Mucosa of stomach (tissue), 1 donor: ENCODE measurements around the gene PSMD5.

Experiments used
- H3K27me3 ChIP-seq: one replicate; pipeline ENCODE4 v1.7.0; 2013; ENCODE audit warnings: mild to moderate bottlenecking, low read length; ENCODE audit not compliant: control insufficient read depth, insufficient read depth
- H3K36me3 ChIP-seq: one replicate; pipeline ENCODE4 v1.7.0; 2013; ENCODE audit warnings: low read length; ENCODE audit not compliant: control insufficient read depth, insufficient read depth
- H3K4me1 ChIP-seq: one replicate; pipeline ENCODE4 v1.7.0; 2013; ENCODE audit warnings: mild to moderate bottlenecking, low read length; ENCODE audit not compliant: control insufficient read depth, insufficient read depth
- H3K4me3 ChIP-seq: one replicate; pipeline ENCODE4 v1.7.0; 2013; ENCODE audit warnings: low read length
- H3K9ac ChIP-seq: one replicate; pipeline ENCODE4 v1.7.0; 2013; ENCODE audit warnings: mild to moderate bottlenecking, low read length, moderate library complexity
- H3K9me3 ChIP-seq: one replicate; pipeline ENCODE4 v1.7.0; 2013; ENCODE audit warnings: mild to moderate bottlenecking, low read length, moderate library complexity; ENCODE audit not compliant: control insufficient read depth
- donor health status: Pancreatic carcinoma.

PSMD5 gene

GRCh38 chr9:120862452-120862851, 19.7 kb upstream of the PSMD5 start:
- Histone ChIP-seq H3K9ac (no peak overlapping the region), H3K4me1 (peaks cover 2% of the 10 kb centered on the region), H3K4me3 (no peak overlapping the region), H3K27me3 (no peaks in the 10 kb centered on the region), H3K9me3 (no peaks in the 10 kb centered on the region), H3K36me3 (no peaks in the 10 kb centered on the region)

GRCh38 chr9:120861935-120862334, 19.2 kb upstream of the PSMD5 start:
- Histone ChIP-seq H3K27me3 (no peaks in the 10 kb centered on the region), H3K9ac (no peak overlapping the region), H3K9me3 (no peaks in the 10 kb centered on the region), H3K4me1 (peaks cover 7% of the 10 kb centered on the region), H3K4me3 (no peak overlapping the region), H3K36me3 (no peaks in the 10 kb centered on the region)

GRCh38 chr9:120860083-120860482, 17.4 kb upstream of the PSMD5 start:
- Histone ChIP-seq H3K4me1 (peaks cover 10% of the 10 kb centered on the region), H3K36me3 (no peaks in the 10 kb centered on the region), H3K9ac (no peak overlapping the region), H3K9me3 (no peaks in the 10 kb centered on the region), H3K27me3 (no peaks in the 10 kb centered on the region), H3K4me3 (no peak overlapping the region)

- Histone ChIP-seq H3K36me3 (no peaks in the 10 kb centered on the region), H3K9ac (no peak overlapping the region), H3K27me3 (no peaks in the 10 kb centered on the region), H3K4me3 (no peak overlapping the region), H3K4me1 (peaks cover 10% of the 10 kb centered on the region), H3K9me3 (no peaks in the 10 kb centered on the region)
These were observed 16.6 kb upstream of the PSMD5 start for GRCh38 chr9:120859361-120859760.

- no peaks in the 10 kb centered on the region for H3K27me3 ChIP-seq
- H3K36me3 ChIP-seq, result no peaks in the 10 kb centered on the region
- no peaks in the 10 kb centered on the region for H3K9me3 ChIP-seq
- no peak overlapping the region for H3K9ac ChIP-seq
- peaks cover 10% of the 10 kb centered on the region for H3K4me1 ChIP-seq
- H3K4me3 ChIP-seq, result no peak overlapping the region
These were observed 15.2 kb upstream of the PSMD5 start for GRCh38 chr9:120857902-120858301.

GRCh38 chr9:120857481-120857880, 14.8 kb upstream of the PSMD5 start:
- H3K4me3 ChIP-seq, result no peak overlapping the region
- H3K27me3 ChIP-seq, result no peaks in the 10 kb centered on the region
- peaks cover 10% of the 10 kb centered on the region for H3K4me1 ChIP-seq
- H3K36me3 ChIP-seq, result no peaks in the 10 kb centered on the region
- no peaks in the 10 kb centered on the region for H3K9me3 ChIP-seq
- no peak overlapping the region for H3K9ac ChIP-seq

- no peaks in the 10 kb centered on the region for H3K27me3 ChIP-seq
- H3K36me3 ChIP-seq, result no peaks in the 10 kb centered on the region
- no peak overlapping the region for H3K9ac ChIP-seq
- H3K4me3 ChIP-seq, result no peak overlapping the region
- H3K4me1 ChIP-seq, result peaks cover 10% of the 10 kb centered on the region
- no peaks in the 10 kb centered on the region for H3K9me3 ChIP-seq
These were observed 14.0 kb upstream of the PSMD5 start for GRCh38 chr9:120856700-120857099.

- no peaks in the 10 kb centered on the region for H3K9me3 ChIP-seq
- H3K36me3 ChIP-seq, result no peaks in the 10 kb centered on the region
- no peak overlapping the region for H3K9ac ChIP-seq
- no peaks in the 10 kb centered on the region for H3K27me3 ChIP-seq
- peaks cover 10% of the 10 kb centered on the region for H3K4me1 ChIP-seq
- no peak overlapping the region for H3K4me3 ChIP-seq
These were observed 13.3 kb upstream of the PSMD5 start for GRCh38 chr9:120855827-120856670.

- no peak overlapping the region for H3K4me3 ChIP-seq
- no peak overlapping the region for H3K9ac ChIP-seq
- H3K36me3 ChIP-seq, result no peaks in the 10 kb centered on the region
- H3K9me3 ChIP-seq, result no peaks in the 10 kb centered on the region
- peaks cover 10% of the 10 kb centered on the region for H3K4me1 ChIP-seq
- no peaks in the 10 kb centered on the region for H3K27me3 ChIP-seq
These were observed 12.0 kb upstream of the PSMD5 start for GRCh38 chr9:120854596-120855327.

GRCh38 chr9:120853198-120853597, 10.5 kb upstream of the PSMD5 start:
- Histone ChIP-seq H3K9me3 (no peaks in the 10 kb centered on the region), H3K4me1 (peaks cover 10% of the 10 kb centered on the region), H3K9ac (no peak overlapping the region), H3K27me3 (no peaks in the 10 kb centered on the region), H3K36me3 (no peaks in the 10 kb centered on the region), H3K4me3 (no peak overlapping the region)

GRCh38 chr9:120852240-120853010, 9.7 kb upstream of the PSMD5 start:
- H3K9ac ChIP-seq, result no peak overlapping the region
- H3K4me1 ChIP-seq, result peaks cover 8% of the 10 kb centered on the region
- H3K27me3 ChIP-seq, result no peaks in the 10 kb centered on the region
- H3K9me3 ChIP-seq, result no peaks in the 10 kb centered on the region
- H3K36me3 ChIP-seq, result no peaks in the 10 kb centered on the region
- no peak overlapping the region for H3K4me3 ChIP-seq

- no peaks in the 10 kb centered on the region for H3K27me3 ChIP-seq
- peaks cover 4% of the 10 kb centered on the region for H3K4me1 ChIP-seq
- no peaks in the 10 kb centered on the region for H3K9me3 ChIP-seq
These were observed 8.7 kb upstream of the PSMD5 start for GRCh38 chr9:120851449-120851848.

More at GRCh38 chr9:120851449-120851848, 8.7 kb upstream of the PSMD5 start:
- Histone ChIP-seq H3K36me3 (no peaks in the 10 kb centered on the region), H3K4me3 (no peak overlapping the region), H3K9ac (no peak overlapping the region)
